H1 (cell line): ENCODE data around the gene NLN. TPM values are rescaled to one million over a fixed set of nuclear protein-coding genes. Genes with fewer than 3 reads are reported as not detected.

Experiments used
- CTCF ChIA-PET: fragments of 300-600 bp; sonication (Branson Sonifier 250); formaldehyde crosslinking; loops from one replicate; lab custom pipeline; 2021; ENCODE audit not compliant: partially characterized antibody; lab: Charles Lee
- POLR2A ChIA-PET: fragments of 300-600 bp; sonication (Branson Sonifier 250); formaldehyde crosslinking; loops from one replicate; lab custom pipeline; 2021; ENCODE audit warnings: inconsistent platforms; ENCODE audit not compliant: partially characterized antibody; lab: Charles Lee
- DNase-seq, 2 experiments: peaks; one replicate each; pipeline versions ENCODE4 v3.0.0 to v3.0.0-alpha.2; 2010 to 2022; ENCODE audit warnings: low spot score in 2 of 2, low read depth in 1 of 2, mixed read lengths in 1 of 2
- FAIRE-seq: peaks from 2 replicates; lab custom pipeline; 2011; peaks lifted over from hg19 to GRCh38; lab: Jason Lieb, UNC
- H2AFZ ChIP-seq: 2 replicates; pipeline ENCODE4 v1.8.1; 2012; ENCODE audit warnings: low read length, inconsistent platforms
- H2AK5ac ChIP-seq: 2 replicates; pipeline ENCODE4 v1.6.1; 2013; ENCODE audit warnings: low read depth, low read length
- H2BK120ac ChIP-seq: replicated peaks from 2 replicates; pipeline ENCODE3; 2013; ENCODE audit warnings: low read depth, low read length, inconsistent platforms
- H2BK12ac ChIP-seq: 2 replicates; pipeline ENCODE4 v1.6.1; 2013; ENCODE audit warnings: low read depth, low read length
- H2BK15ac ChIP-seq: 2 replicates; pipeline ENCODE4 v1.6.1; 2013; ENCODE audit warnings: low read length
- H2BK20ac ChIP-seq: 2 replicates; pipeline ENCODE4 v1.6.1; 2013; ENCODE audit warnings: low read length
- H2BK5ac ChIP-seq: 2 replicates; pipeline ENCODE4 v1.6.1; 2013; ENCODE audit warnings: low read depth, low read length
- H3K14ac ChIP-seq: 2 replicates; pipeline ENCODE4 v1.6.1; 2013; ENCODE audit warnings: inconsistent platforms; ENCODE audit not compliant: insufficient read length
- H3K18ac ChIP-seq: 2 replicates; pipeline ENCODE4 v1.6.1; 2013; ENCODE audit warnings: low read length; ENCODE audit errors: extremely low read depth
- H3K23ac ChIP-seq: 2 replicates; pipeline ENCODE4 v1.6.1; 2013; ENCODE audit warnings: inconsistent platforms; ENCODE audit not compliant: insufficient read length
- H3K23me2 ChIP-seq: 2 replicates; pipeline ENCODE4 v1.6.1; 2013; ENCODE audit warnings: low read depth, low read length
- H3K27ac ChIP-seq: 2 replicates; pipeline ENCODE4 v1.6.1; 2011; ENCODE audit warnings: low read depth, low read length, inconsistent platforms
- H3K27me3 ChIP-seq, 4 experiments: replicated peaks in 1 of 4; 1 replicate in 1 of 4; 2 replicates in 3 of 4; pipeline versions ENCODE4 v1.6.1 to v1.8.1; 2011 to 2013; ENCODE audit warnings: low read length in 3 of 4, mild to moderate bottlenecking in 3 of 4, inconsistent platforms in 2 of 4, mixed read lengths in 2 of 4, moderate library complexity in 1 of 4; ENCODE audit not compliant: control insufficient read depth in 3 of 4, insufficient read depth in 3 of 4; ENCODE audit errors: extremely low read depth in 1 of 4
- H3K36me3 ChIP-seq, 4 experiments: 2 replicates each; pipeline versions ENCODE4 v1.6.1 to v1.8.1; 2011 to 2013; ENCODE audit warnings: mild to moderate bottlenecking in 4 of 4, low read length in 3 of 4, moderate library complexity in 2 of 4, control low read depth in 1 of 4, inconsistent platforms in 1 of 4; ENCODE audit not compliant: insufficient read depth in 4 of 4, control insufficient read depth in 2 of 4
- H3K4ac ChIP-seq: replicated peaks from 2 replicates; pipeline ENCODE3; 2013; ENCODE audit warnings: low read length, low read depth, mixed read lengths, inconsistent platforms; ENCODE audit not compliant: insufficient read length
- H3K4me1 ChIP-seq, 4 experiments: replicated peaks in 1 of 4; 1 replicate in 1 of 4; 2 replicates in 3 of 4; pipeline versions ENCODE4 v1.6.1 to v1.8.1; 2011 to 2013; ENCODE audit warnings: low read length in 3 of 4, inconsistent platforms in 2 of 4, mixed read lengths in 1 of 4; ENCODE audit not compliant: insufficient read depth in 4 of 4, control insufficient read depth in 3 of 4
- H3K4me2 ChIP-seq, 2 experiments: 2 replicates each; pipeline versions ENCODE4 v1.6.1 to v1.8.1; 2011 to 2013; ENCODE audit warnings: low read depth in 2 of 2, low read length in 2 of 2, control low read depth in 1 of 2, inconsistent platforms in 1 of 2, mild to moderate bottlenecking in 1 of 2; ENCODE audit not compliant: insufficient read depth in 1 of 2
- H3K4me3 ChIP-seq, 4 experiments: fragments of 200-600, 300-600 bp in 1 of 4; sonication (generic), shearing (Covaris generic), sonication (Bioruptor Twin) in 1 of 4; 2 replicates each; pipeline versions ENCODE4 v1.5.1 to v1.8.1; 2011 to 2016; ENCODE audit warnings: low read length in 4 of 4, low read depth in 3 of 4, control low read depth in 2 of 4, inconsistent platforms in 2 of 4, mild to moderate bottlenecking in 2 of 4, mixed read lengths in 1 of 4, moderate library complexity in 1 of 4; ENCODE audit not compliant: insufficient read depth in 2 of 4; ENCODE audit errors: extremely low read depth in 1 of 4
- H3K56ac ChIP-seq: replicated peaks from 2 replicates; pipeline ENCODE3; 2013; ENCODE audit warnings: low read depth, mild to moderate bottlenecking, mixed read lengths, low read length, inconsistent platforms; ENCODE audit not compliant: insufficient read length
- H3K79me1 ChIP-seq: 2 replicates; pipeline ENCODE4 v1.6.1; 2013; ENCODE audit warnings: low read depth, low read length, control low read depth
- H3K79me2 ChIP-seq, 2 experiments: 2 replicates each; pipeline versions ENCODE4 v1.6.1 to v1.8.1; 2012 to 2013; ENCODE audit warnings: low read length in 2 of 2, mild to moderate bottlenecking in 2 of 2, inconsistent platforms in 1 of 2; ENCODE audit not compliant: insufficient read depth in 2 of 2, control insufficient read depth in 1 of 2
- H3K9ac ChIP-seq, 4 experiments: replicated peaks in 1 of 4; 1 replicate in 1 of 4; 2 replicates in 3 of 4; pipeline versions ENCODE4 v1.6.1 to v1.8.1; 2011 to 2013; ENCODE audit warnings: low read depth in 3 of 4, low read length in 3 of 4, control low read depth in 2 of 4, mild to moderate bottlenecking in 2 of 4, moderate library complexity in 2 of 4, inconsistent platforms in 1 of 4; ENCODE audit errors: extremely low read depth in 1 of 4
- H3K9me3 ChIP-seq, 2 experiments: 2 replicates each; pipeline versions ENCODE4 v1.6.1 to v1.8.1; 2012 to 2013; ENCODE audit warnings: mild to moderate bottlenecking in 2 of 2, moderate library complexity in 2 of 2, control low read depth in 1 of 2, inconsistent platforms in 1 of 2, low read depth in 1 of 2, low read length in 1 of 2, mixed read lengths in 1 of 2; ENCODE audit not compliant: insufficient read depth in 2 of 2
- H4K20me1 ChIP-seq, 2 experiments: replicated peaks in 1 of 2; 2 replicates each; pipeline versions ENCODE3 to v1.8.1; 2011 to 2013; ENCODE audit warnings: inconsistent platforms in 2 of 2, low read length in 2 of 2, mild to moderate bottlenecking in 1 of 2; ENCODE audit not compliant: insufficient read depth in 2 of 2, control insufficient read depth in 1 of 2
- H4K5ac ChIP-seq: 2 replicates; pipeline ENCODE4 v1.6.1; 2013; ENCODE audit warnings: low read length, low read depth, mixed read lengths, inconsistent platforms; ENCODE audit not compliant: insufficient read length
- H4K8ac ChIP-seq: 2 replicates; pipeline ENCODE4 v1.8.0; 2013; ENCODE audit warnings: mild to moderate bottlenecking, moderate library complexity, low read length, inconsistent platforms; ENCODE audit not compliant: insufficient read depth; ENCODE audit errors: extremely low read depth
- H4K91ac ChIP-seq: replicated peaks from 2 replicates; pipeline ENCODE3; 2013; ENCODE audit warnings: low read length, mixed read lengths, inconsistent platforms; ENCODE audit not compliant: insufficient read length
- ASH2L ChIP-seq: fragments of 200-600, 300-600 bp; sonication (generic); IDR thresholded peaks from one replicate; pipeline ENCODE4 v1.7.1; 2017; ENCODE audit warnings: low read length
- ATF2 ChIP-seq: IDR thresholded peaks from 2 replicates; pipeline ENCODE4 v1.6.1; 2012; ENCODE audit warnings: low read length, inconsistent platforms
- EZH2 ChIP-seq: fragments of 200-600 bp; sonication (generic); IDR thresholded peaks from 2 replicates; pipeline ENCODE4 v1.7.1; 2012; ENCODE audit warnings: low read depth, mild to moderate bottlenecking, moderate library complexity, low read length, inconsistent platforms; ENCODE audit not compliant: severe bottlenecking
- GABPA ChIP-seq: IDR thresholded peaks from 2 replicates; pipeline ENCODE4 v1.6.1; 2011; ENCODE audit warnings: mild to moderate bottlenecking, low read length, moderate library complexity, borderline replicate concordance; ENCODE audit not compliant: insufficient read depth
- JUND ChIP-seq: IDR thresholded peaks from 2 replicates; pipeline ENCODE4 v1.6.1; 2011; ENCODE audit warnings: mild to moderate bottlenecking, improper control_type of control experiment, low read length
- RAD21 ChIP-seq, 2 experiments: IDR thresholded peaks in 1 of 2; conservative IDR thresholded peaks in 1 of 2; 2 replicates each; pipeline ENCODE4 v1.6.1; 2011; ENCODE audit warnings: low read depth in 2 of 2, low read length in 2 of 2, improper control_type of control experiment in 1 of 2, inconsistent platforms in 1 of 2, mild to moderate bottlenecking in 1 of 2, moderate library complexity in 1 of 2
- TCF12 ChIP-seq: IDR thresholded peaks from 2 replicates; pipeline ENCODE4 v1.6.1; 2011; ENCODE audit warnings: low read depth, mild to moderate bottlenecking, low read length
- WGBS, 2 experiments: shearing (Covaris generic) in 1 of 2; methylation state at CpG; one replicate each; pipeline versions ENCODE4 v1.1.6 to v1.1.7; 2013 to 2015; ENCODE audit warnings: low lambda C conversion rate in 2 of 2, mixed read lengths in 2 of 2, inconsistent platforms in 1 of 2, low coverage in 1 of 2, missing lambda C conversion rate in 1 of 2; ENCODE audit not compliant: insufficient replicate concordance in 2 of 2, insufficient coverage in 1 of 2, insufficient read length in 1 of 2; ENCODE audit errors: extremely low coverage in 1 of 2, missing lambda C conversion rate in 1 of 2; 5-methylcytosine and 5-hydroxymethylcytosine counted together
- polyA plus RNA-seq, 7 experiments: library from polyadenylated mRNA; depleted of rRNA in 3 of 7; stranded (reverse) in 5 of 7; unstranded in 2 of 7; fragments of >200 nt in 5 of 7; fragments of 200-250 nt in 2 of 7; gene quantifications; 1 replicate in 5 of 7; 2 replicates in 1 of 7; 4 replicates in 1 of 7; pipeline versions ENCODE4 v1.2.1 to v1.2.3, GENCODE V29; 2011 to 2013; ENCODE audit warnings: missing spikeins in 2 of 7, mixed read lengths in 2 of 7
- total RNA-seq: library from RNA; stranded (reverse); fragmentation: NEBNext Ultra II Directional; extraction: Animal tissue kit (Norgen Biotek cat#: 25700); gene quantifications from 2 replicates; pipeline ENCODE4 v1.2.1, GENCODE V29; 2021
- TF ChIP-seq, protein P1 (sequence below): IDR thresholded peaks from 2 replicates; pipeline ENCODE4 v1.6.1; 2011; ENCODE audit warnings: low read depth, mild to moderate bottlenecking, low read length; ENCODE audit not compliant: insufficient read depth

Gene NLN
- total and polyA plus RNA-seq, 2 of the 8 experiments (the other 6 are each of a cell fraction or from before 2014, with no cell fraction given), result 46.7 to 192 TPM

- no peak overlapping the region for H2BK12ac ChIP-seq
- no peak overlapping the region for H4K91ac ChIP-seq
- no peak overlapping the region for H3K14ac ChIP-seq
- no peak overlapping the region for H3K56ac ChIP-seq
- H3K9ac ChIP-seq, result no peak overlapping the region
- no peaks in the 10 kb centered on the region for H3K4me1 ChIP-seq
- no peak overlapping the region for H3K18ac ChIP-seq
- H4K20me1 ChIP-seq, result no peaks in the 10 kb centered on the region
- no peak overlapping the region for H3K4ac ChIP-seq
- H3K23me2 ChIP-seq, result no peaks in the 10 kb centered on the region; the same call in 1 of the 2 replicates
- H3K9me3 ChIP-seq, result 0 out of 4 replicates have a peak, but pooled peaks cover 0 to 2% of the 10 kb centered on the region in 2 experiments
- H3K79me2 ChIP-seq, result no peaks in the 10 kb centered on the region
- DNase-seq (no peak), FAIRE-seq (no peak)
- H4K8ac ChIP-seq, result no peak overlapping the region
- ChIA-PET CTCF (no interaction called here), POLR2A (no interaction called here)
- no peak overlapping the region for H2BK5ac ChIP-seq
- no peak overlapping the region for H3K4me2 ChIP-seq
- H3K79me1 ChIP-seq, result no peaks in the 10 kb centered on the region
- H2BK20ac ChIP-seq, result no peak overlapping the region
- H2BK120ac ChIP-seq, result no peak overlapping the region
- H2BK15ac ChIP-seq, result no peak overlapping the region
- no peak overlapping the region for H3K23ac ChIP-seq
- 35% methylated on average over 1 of the region's 1 CpG; no CpG with 5 or more reads in 1 of the 2 experiments for WGBS, 2 experiments
- no peak overlapping the region for H3K4me3 ChIP-seq
- 0 out of 7 replicates have a peak, but pooled peaks cover 0 to 2% (median 0%) of the 10 kb centered on the region in 4 experiments for H3K27me3 ChIP-seq
- no peak overlapping the region for H3K27ac ChIP-seq
- H2AFZ ChIP-seq, result no peak overlapping the region
- TF ChIP-seq JUND, result no peak
- no peak for TF ChIP-seq TCF12
- no peak for TF ChIP-seq EZH2
- no peak for TF ChIP-seq ASH2L
- TF ChIP-seq RAD21 (IDR thresholded peaks at IDR 0.05 in 1 of 2, conservative IDR thresholded peaks at IDR 0.05 in 1 of 2; ENCODE audit: low read depth in 2 of 2, low read length in 2 of 2), result no peak
- TF ChIP-seq ATF2, result no peak
- TF ChIP-seq GABPA, result no peak
- TF ChIP-seq, protein P1, sequence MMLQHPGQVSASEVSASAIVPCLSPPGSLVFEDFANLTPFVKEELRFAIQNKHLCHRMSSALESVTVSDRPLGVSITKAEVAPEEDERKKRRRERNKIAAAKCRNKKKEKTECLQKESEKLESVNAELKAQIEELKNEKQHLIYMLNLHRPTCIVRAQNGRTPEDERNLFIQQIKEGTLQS, result no peak
- TF ChIP-seq, all 59 proteins: peak for 0
- no peaks in the 10 kb centered on the region for H3K36me3 ChIP-seq
- no peak overlapping the region for H4K5ac ChIP-seq
- H2AK5ac ChIP-seq, result no peak overlapping the region
Observed at GRCh38 chr5:65846101-65846500, 124.1 kb downstream of the NLN start.
